HG03558 (cell line): ENCODE measurements around the gene B3GAT1.

Source experiments
- ATAC-seq: cut with Tn5 transposase; IDR thresholded peaks from one replicate; pipeline ENCODE4 v1.9.1; 2021; ENCODE audit warnings: moderate number of reproducible peaks; ENCODE audit not compliant: unreplicated experiment; ENCODE audit errors: extremely low read depth

B3GAT1 gene

GRCh38 chr11:134342572-134343340 is 69.3 kb downstream of the B3GAT1 start:
- ATAC-seq = no peak

DNA sequence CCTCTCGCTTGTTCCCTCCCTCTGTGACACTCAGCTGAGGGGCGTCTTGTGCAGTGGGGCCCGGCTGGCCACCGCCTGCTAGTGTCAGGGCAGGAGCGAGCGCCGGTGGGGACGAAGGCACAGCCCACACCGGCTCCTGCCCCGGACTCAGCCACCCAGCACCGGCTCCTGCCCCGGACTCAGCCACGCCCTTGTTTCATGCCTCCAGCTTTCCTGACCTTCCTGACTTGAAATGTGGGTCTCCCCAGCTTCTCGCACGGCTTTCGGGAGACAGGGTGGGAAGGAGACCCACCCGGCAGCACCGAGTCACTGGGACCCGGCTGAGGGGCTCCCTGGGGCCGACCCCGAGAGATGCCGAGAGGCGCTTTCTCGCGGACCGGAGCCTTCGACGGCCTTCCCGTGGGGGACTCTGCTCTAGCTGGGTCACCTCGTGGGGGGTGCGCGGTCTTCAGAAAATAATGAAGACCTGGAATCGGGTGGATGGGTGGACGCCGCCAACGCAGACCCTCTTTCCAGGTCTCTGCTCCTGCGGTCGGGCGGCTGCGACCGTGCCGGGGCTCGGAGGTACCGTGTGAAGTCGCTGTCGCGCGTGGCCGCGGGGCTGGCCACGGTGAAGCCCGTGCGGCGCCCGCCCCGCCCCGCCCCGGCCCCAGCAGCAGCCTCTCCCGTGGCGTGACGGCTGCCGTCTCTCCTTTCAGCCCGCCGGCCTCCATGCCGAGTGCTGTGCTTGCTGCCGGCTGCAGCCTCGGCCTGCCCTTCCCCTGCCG is 70.1 kb downstream of the B3GAT1 start:
- ATAC-seq = no peak

GRCh38 chr11:134340354-134340964 is 71.6 kb downstream of the B3GAT1 start:
- ATAC-seq = no peak

- no peak for ATAC-seq
These were observed 72.3 kb downstream of the B3GAT1 start for GRCh38 chr11:134339756-134340155.

- no peak for ATAC-seq
These were observed 73.4 kb downstream of the B3GAT1 start for GRCh38 chr11:134338654-134339053.

GRCh38 chr11:134338068-134338467 is 74.0 kb downstream of the B3GAT1 start:
- no peak for ATAC-seq

- ATAC-seq = no peak
These were observed 75.0 kb downstream of the B3GAT1 start for GRCh38 chr11:134337051-134337450.

- no peak for ATAC-seq
These were observed 77.1 kb downstream of the B3GAT1 start for GRCh38 chr11:134334796-134335571.

GRCh38 chr11:134333946-134334345 is 78.1 kb downstream of the B3GAT1 start:
- ATAC-seq = no peak

- ATAC-seq = no peak
These were observed 78.7 kb downstream of the B3GAT1 start for GRCh38 chr11:134333312-134333711.

DNA sequence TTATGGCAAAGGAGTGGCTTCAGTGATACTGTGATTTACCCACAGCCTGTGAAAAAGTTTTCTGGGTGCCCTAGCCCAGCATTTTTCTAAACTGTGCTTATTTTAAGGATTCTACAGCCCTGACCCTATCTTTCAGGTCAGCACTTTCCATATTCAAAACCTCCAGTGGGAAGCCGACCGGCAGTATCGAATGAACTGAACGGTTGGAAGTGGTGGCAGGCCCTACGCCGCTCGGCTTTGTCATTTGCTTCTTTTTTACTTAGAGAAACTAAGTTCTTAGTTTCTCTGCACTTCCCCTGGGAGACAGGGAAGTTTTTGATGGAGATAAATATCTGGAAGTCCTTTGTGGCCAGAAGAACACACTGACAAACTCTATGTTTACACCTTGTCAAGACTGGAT is 79.3 kb downstream of the B3GAT1 start:
- ATAC-seq = no peak

DNA sequence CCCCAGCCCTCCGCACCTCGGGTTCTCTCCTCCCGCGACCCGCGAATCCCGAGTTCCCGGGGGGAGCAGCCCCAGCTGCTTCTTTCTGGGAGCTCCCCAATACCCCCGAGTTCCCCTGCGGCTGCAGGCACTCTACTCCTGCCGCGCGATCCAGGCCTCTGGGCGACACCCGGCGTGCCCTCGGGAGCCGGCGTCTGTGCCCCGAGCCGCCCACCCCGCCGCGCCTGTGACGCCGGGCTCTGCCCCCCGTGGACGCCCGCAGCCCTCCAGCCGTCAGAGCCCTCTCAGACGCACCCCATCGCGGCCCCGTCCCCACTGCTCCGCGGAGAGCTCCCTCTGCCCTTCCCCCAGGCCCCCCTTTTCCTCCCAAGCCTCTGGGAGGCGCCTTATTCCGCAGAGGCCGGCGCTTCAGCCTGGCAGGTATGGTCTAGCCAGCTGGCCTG is 79.8 kb downstream of the B3GAT1 start:
- no peak for ATAC-seq

- ATAC-seq = no peak
These were observed 80.5 kb downstream of the B3GAT1 start, which contains the start of gene GLB1L2 for GRCh38 chr11:134331354-134332188. Gene GLB1L2, plus strand, starts transcription at chr11:134331988. Its CDS starts 74 bp downstream, at chr11:134332062.

DNA sequence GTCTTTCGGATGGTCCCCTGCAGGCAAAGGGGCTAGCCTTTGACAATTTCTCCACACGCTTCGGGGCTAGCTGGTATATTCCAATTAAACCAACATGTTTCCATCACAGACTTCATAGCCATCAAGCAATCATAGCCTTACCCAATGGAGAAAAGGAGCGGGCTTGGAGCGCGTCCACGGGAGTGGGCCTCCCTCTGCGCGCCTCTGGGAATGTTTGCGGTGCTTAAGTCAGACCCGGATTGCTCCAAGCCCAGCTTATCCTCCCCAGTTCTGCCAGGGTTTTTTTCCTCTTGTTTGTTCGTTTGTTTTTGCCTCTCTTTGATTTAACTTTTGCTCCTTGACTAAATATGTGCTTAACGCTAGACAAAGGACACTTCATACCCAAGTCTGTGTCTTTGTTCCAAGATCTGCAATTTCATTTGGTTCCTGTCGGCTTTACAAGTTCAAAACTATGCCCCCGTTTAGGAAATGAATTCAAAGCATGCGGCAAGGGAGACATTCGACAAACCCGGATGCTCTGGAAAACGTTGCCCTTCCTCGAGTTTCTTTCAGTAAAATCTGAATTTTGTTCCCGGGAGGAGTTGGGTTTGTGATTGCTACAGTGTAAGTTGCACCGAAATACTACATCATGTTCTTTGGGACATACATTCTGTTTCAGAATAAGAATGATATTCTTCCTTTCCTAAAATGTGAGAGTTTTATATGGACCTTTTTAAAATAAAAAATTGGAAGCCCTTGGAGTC is 81.3 kb downstream of the B3GAT1 start:
- ATAC-seq = no peak
